Hindlimb muscle (tissue), 1 donor: Measurements from ENCODE around the gene CSTB. TPM values are rescaled to one million over a fixed set of nuclear protein-coding genes. Genes with fewer than 3 reads are reported as not detected.

ENCODE experiments used
- DNase-seq: peaks from one replicate; pipeline ENCODE4 v3.0.0-alpha.2; 2013
- polyA plus RNA-seq: library from polyadenylated mRNA; unstranded; fragments of 120-200 nt; gene quantifications from one replicate; pipeline ENCODE4 v1.2.1, GENCODE V29; 2013; ENCODE audit not compliant: insufficient read length

CSTB gene
- polyA plus RNA-seq, 1 donor = 21.7 TPM

DNA sequence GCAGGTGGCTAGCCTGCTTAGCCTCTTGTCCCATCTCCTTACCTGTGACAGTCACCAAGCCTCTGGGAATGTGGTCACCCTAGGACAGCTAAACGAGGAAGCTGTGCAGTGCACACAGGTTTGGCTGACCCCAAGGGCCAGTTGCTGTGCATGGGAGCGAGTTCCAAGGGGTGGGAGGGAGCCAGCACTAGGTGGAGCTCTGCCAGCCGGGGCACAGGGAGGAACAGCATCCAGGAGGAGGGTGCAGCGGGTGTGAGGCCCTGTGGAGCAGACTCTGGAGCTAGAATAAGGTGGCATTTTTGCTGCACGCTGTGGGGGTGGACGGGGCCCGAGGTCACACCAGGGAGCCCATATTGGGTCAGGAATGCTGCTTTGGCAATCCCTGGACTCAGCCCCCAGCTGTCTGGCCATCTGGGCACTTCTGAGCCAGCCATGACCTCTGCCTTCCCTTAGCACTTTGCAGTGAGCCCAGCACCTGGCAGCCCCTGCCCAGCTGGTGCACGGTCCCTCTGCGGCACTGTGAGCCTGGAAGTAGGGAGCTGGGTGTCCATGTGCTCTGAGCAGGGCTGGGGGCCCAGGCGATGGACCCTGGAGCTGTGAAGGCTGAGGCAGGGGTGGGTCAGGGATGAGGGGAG, 48.5 kb downstream of the CSTB start:
- DNase-seq = no peak

DNA sequence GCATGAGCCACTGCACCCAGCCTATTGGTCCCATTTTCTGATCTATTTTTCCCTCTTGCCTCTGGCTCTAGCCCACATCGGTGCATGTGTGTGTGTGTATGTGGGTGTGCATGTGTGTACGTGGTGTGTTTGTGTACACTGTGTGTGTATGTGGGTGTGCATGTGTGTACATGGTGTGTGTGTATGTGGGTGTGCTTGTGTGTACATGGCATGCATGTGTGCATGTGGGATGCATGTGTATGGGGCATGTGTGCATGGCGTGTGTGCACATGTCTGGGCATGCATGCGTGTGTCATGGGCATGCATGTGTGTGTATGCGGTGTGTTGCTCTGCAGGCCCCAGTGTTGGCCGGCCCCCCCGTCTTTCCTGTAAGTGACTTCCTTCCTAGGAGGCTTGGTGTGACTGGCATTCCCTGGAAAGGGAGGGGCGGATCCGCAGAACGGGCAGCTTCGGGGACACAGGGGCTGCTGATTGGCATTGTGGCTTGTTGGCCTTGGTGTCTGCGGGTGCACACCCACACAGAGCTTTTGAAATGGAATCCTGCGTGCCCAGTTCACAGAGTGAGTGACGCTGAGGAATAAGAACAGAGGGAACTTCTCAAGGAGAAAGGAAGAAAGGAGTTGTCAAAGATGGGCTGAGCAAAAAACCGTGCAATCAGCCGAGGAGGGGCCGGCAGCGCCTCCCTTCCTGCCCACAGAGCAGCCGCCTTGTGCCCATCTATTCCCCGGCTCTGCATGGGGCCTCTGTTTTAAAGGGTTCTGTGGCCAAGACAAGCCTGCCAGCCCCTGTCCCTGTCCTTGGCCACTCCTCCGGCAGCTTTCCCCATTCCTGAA, 49.2 kb downstream of the CSTB start:
- no peak for DNase-seq

Other genes with a start within 250 kb of the CSTB start
- 0.89 TPM for gene HSF2BP, start 116.8 kb downstream of the CSTB start, polyA plus RNA-seq
- 27.9 TPM for gene RRP1B, start 116.7 kb downstream of the CSTB start, polyA plus RNA-seq
- 24.8 TPM for gene PDXK, start 57.2 kb downstream of the CSTB start, polyA plus RNA-seq
- 20.3 TPM for gene RRP1, start 13.3 kb upstream of the CSTB start, polyA plus RNA-seq
- gene AGPAT3, start 88.9 kb upstream of the CSTB start, polyA plus RNA-seq = 37.6 TPM
- 14.6 TPM for gene TRAPPC10, start 236.0 kb upstream of the CSTB start, polyA plus RNA-seq